Activated CD4-positive, alpha-beta T cell treated with anti-CD3 and anti-CD28 coated beads for 1 hour (primary cell): ENCODE results near the gene SLC25A13.
"Not testable (repeated sequence)": the region's sequence is repeated elsewhere in the genome, so short reads cannot be mapped to it uniquely, and the experiment has no call there.

Source experiments
- DNase-seq: peaks from one replicate; pipeline ENCODE4 v3.0.0-alpha.2; 2020

SLC25A13 gene

GRCh38 chr7:96293911-96294310 is 28.0 kb downstream of the SLC25A13 start:
- not testable (repeated sequence) for DNase-seq

- no peak for DNase-seq
Measured at GRCh38 chr7:96287559-96287958, 34.3 kb downstream of the SLC25A13 start.

- no peak for DNase-seq
Measured at GRCh38 chr7:96287132-96287531, 34.8 kb downstream of the SLC25A13 start.

- DNase-seq = no peak
Measured at GRCh38 chr7:96285579-96285978, 36.3 kb downstream of the SLC25A13 start.

GRCh38 chr7:96284835-96285234 is 37.1 kb downstream of the SLC25A13 start:
- no peak for DNase-seq

- no peak for DNase-seq
Measured at GRCh38 chr7:96284240-96284639, 37.7 kb downstream of the SLC25A13 start.

- DNase-seq = no peak
Measured at GRCh38 chr7:96282835-96283234, 39.1 kb downstream of the SLC25A13 start.

GRCh38 chr7:96277921-96278320 is 44.0 kb downstream of the SLC25A13 start:
- no peak for DNase-seq

- no peak for DNase-seq
Measured at GRCh38 chr7:96276019-96276418, 45.9 kb downstream of the SLC25A13 start.

GRCh38 chr7:96273716-96274115 is 48.2 kb downstream of the SLC25A13 start:
- no peak for DNase-seq

- no peak for DNase-seq
Measured at GRCh38 chr7:96269246-96269994, 52.5 kb downstream of the SLC25A13 start.

- no peak for DNase-seq
Measured at GRCh38 chr7:96266580-96266979, 55.3 kb downstream of the SLC25A13 start.

- DNase-seq = no peak
Measured at GRCh38 chr7:96266015-96266414, 55.9 kb downstream of the SLC25A13 start.

GRCh38 chr7:96253964-96254363 is 67.9 kb downstream of the SLC25A13 start:
- DNase-seq = no peak

- no peak for DNase-seq
Measured at GRCh38 chr7:96253441-96253840, 68.5 kb downstream of the SLC25A13 start.

- DNase-seq = no peak
Measured at GRCh38 chr7:96250776-96251361, 71.0 kb downstream of the SLC25A13 start.

GRCh38 chr7:96248405-96248804 is 73.5 kb downstream of the SLC25A13 start:
- no peak for DNase-seq

- DNase-seq = no peak
Measured at GRCh38 chr7:96246919-96247318, 75.0 kb downstream of the SLC25A13 start.

- DNase-seq = no peak
Measured at GRCh38 chr7:96244992-96245292, 77.0 kb downstream of the SLC25A13 start.

GRCh38 chr7:96244244-96244991 is 77.5 kb downstream of the SLC25A13 start:
- no peak for DNase-seq

- DNase-seq = no peak
Measured at GRCh38 chr7:96243241-96243640, 78.7 kb downstream of the SLC25A13 start.

- DNase-seq = no peak
Measured at GRCh38 chr7:96241855-96242254, 80.0 kb downstream of the SLC25A13 start.

- no peak for DNase-seq
Measured at GRCh38 chr7:96238976-96239766, 82.7 kb downstream of the SLC25A13 start.
